ENCODE measurements around the gene SEZ6. TPM values are rescaled to one million over a fixed set of nuclear protein-coding genes. Genes with fewer than 3 reads are reported as not detected.

Gene SEZ6
- total RNA-seq, 3 donors from 2014 or later: not detected

- Histone ChIP-seq H3K27me3 (no peaks in the 10 kb centered on the region), H3K9me3 (no peaks in the 10 kb centered on the region), H3K4me3 (no peak overlapping the region), H3K4me1 (no peaks in the 10 kb centered on the region), H3K27ac (no peak overlapping the region), H3K36me3 (no peaks in the 10 kb centered on the region)
- intact Hi-C loops (cut with DNase I; ENCODE audit: low total_unique reads): loop anchor here (5.0 kb wide), 1 partner anchor 1187 kb away; the partner anchor contains the start of gene SLC6A4
- no peak for DNase-seq (ENCODE audit: low spot score in 2 of 2)
- TF ChIP-seq POLR2AphosphoS5 (IDR thresholded peaks at IDR 0.05) (no peak), POLR2A (IDR thresholded peaks at IDR 0.05) (no peak), CTCF (IDR thresholded peaks at IDR 0.05) (no peak)
These were observed 44.3 kb upstream of the SEZ6 start for GRCh38 chr17:29050176-29050575.

DNA sequence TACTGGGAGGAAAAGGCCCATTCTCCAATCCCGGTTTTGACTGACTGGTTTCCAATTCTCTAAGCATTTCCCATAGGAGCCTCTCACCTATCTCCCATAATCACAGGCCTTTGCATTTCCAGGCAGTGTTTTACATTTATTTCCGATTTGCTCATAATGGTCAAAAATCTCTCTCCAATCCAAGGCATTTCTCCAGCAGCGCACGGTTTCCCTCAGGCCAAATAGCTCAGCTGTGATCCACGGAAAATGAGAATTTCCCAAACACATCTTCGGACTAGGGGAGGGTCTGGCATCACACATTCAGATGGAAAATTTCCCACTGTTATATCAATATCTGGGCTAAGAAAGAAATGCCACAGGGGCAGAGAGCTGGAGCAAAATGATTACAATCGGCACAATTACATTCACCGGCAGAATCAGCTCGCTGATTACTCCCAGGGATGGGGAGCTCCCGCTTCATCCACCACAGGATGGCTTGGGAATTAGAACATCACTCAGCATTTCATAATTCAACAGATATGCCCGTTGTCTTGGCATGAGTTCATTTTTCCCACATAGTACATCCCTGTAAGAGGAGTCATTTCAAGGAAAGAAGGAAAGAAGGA is 43.8 kb upstream of the SEZ6 start:
- Histone ChIP-seq H3K27me3 (no peaks in the 10 kb centered on the region), H3K27ac (no peak overlapping the region), H3K4me1 (no peaks in the 10 kb centered on the region), H3K9me3 (no peaks in the 10 kb centered on the region), H3K4me3 (no peak overlapping the region), H3K36me3 (no peaks in the 10 kb centered on the region)
- no peak for DNase-seq (ENCODE audit: low spot score in 2 of 2)
- TF ChIP-seq POLR2A (IDR thresholded peaks at IDR 0.05) (no peak), CTCF (IDR thresholded peaks at IDR 0.05) (no peak), POLR2AphosphoS5 (IDR thresholded peaks at IDR 0.05) (no peak)
- intact Hi-C loops (cut with DNase I; ENCODE audit: low total_unique reads): loop anchor here (5.0 kb wide), 1 partner anchor 1188 kb away; the partner anchor contains the start of gene SLC6A4

- intact Hi-C loops (cut with DNase I; ENCODE audit: low total_unique reads): no loop called here
- Histone ChIP-seq H3K27ac (no peak overlapping the region), H3K4me3 (no peak overlapping the region), H3K4me1 (no peaks in the 10 kb centered on the region), H3K27me3 (no peaks in the 10 kb centered on the region), H3K36me3 (no peaks in the 10 kb centered on the region), H3K9me3 (no peaks in the 10 kb centered on the region)
- TF ChIP-seq POLR2AphosphoS5 (IDR thresholded peaks at IDR 0.05) (no peak), POLR2A (IDR thresholded peaks at IDR 0.05) (no peak), CTCF (IDR thresholded peaks at IDR 0.05) (no peak)
- DNase-seq (ENCODE audit: low spot score in 2 of 2): no peak
These were observed 42.9 kb upstream of the SEZ6 start for GRCh38 chr17:29048440-29049368.

DNA sequence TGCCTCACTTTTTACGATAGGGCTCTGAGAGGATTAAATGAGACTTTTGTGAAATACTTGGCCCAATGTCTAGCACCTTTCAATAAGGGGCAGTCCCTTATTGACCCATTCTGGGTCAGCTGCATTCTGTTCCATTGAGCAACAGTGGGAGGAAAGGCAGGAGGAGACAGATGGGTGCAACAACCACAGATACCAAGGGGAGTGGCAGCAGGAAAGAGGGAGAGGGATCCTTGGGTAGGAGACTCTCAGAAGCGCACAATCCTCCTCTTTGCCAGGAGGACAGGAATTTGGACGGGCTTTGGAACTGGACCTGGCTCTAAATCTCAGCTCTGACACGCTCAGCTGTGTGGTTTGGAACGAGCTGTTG is 40.6 kb upstream of the SEZ6 start:
- H3K9me3 ChIP-seq: no peaks in the 10 kb centered on the region
- no peak overlapping the region for H3K27ac ChIP-seq
- H3K27me3 ChIP-seq: no peaks in the 10 kb centered on the region
- DNase-seq (ENCODE audit: low spot score in 2 of 2): no peak
- H3K4me1 ChIP-seq: no peaks in the 10 kb centered on the region
- intact Hi-C loops (cut with DNase I; ENCODE audit: low total_unique reads): no loop called here
- TF ChIP-seq POLR2AphosphoS5 (IDR thresholded peaks at IDR 0.05) (no peak), CTCF (IDR thresholded peaks at IDR 0.05) (no peak), POLR2A (IDR thresholded peaks at IDR 0.05) (no peak)
- H3K4me3 ChIP-seq: no peak overlapping the region
- H3K36me3 ChIP-seq: no peaks in the 10 kb centered on the region

Data from breast epithelium (tissue), 4 donors.